K562 (cell line): ENCODE data around the gene DAD1. TPM values are rescaled to one million over a fixed set of nuclear protein-coding genes. Genes with fewer than 3 reads are reported as not detected.

ENCODE experiments used
- ATAC-seq: fragments of 200-7000 bp; cut with Tn5 transposase; 3 replicates; pipeline ENCODE4 v1.9.1; 2020; ENCODE audit warnings: moderate library complexity
- BruUV-seq: library from RNA; stranded (reverse); fragments of 400-500 nt; replicated peaks from 2 replicates; lab custom pipeline; 2021; lab: Mats Ljungman, UMichigan
- CTCF ChIA-PET: fragments of 300-600 bp; formaldehyde crosslinking; extraction: SDS; loops from one replicate; lab custom pipeline; 2021; ENCODE audit warnings: low intra/inter-chr PET ratio; lab: Yijun Ruan, JAX
- POLR2A ChIA-PET: fragments of 300-600, 350-650 bp; sonication (Branson Sonifier 250); formaldehyde crosslinking; extraction: SDS; loops from one replicate; lab custom pipeline; 2021; ENCODE audit warnings: antibody characterized with exemption, inconsistent platforms; lab: Yijun Ruan, JAX
- DNase-seq, 4 experiments: peaks; one replicate each; pipeline versions ENCODE4 v3.0.0 to v3.0.0-alpha.2; 2011 to 2018; ENCODE audit warnings: low spot score in 3 of 4, mixed read lengths in 3 of 4; ENCODE audit errors: extremely low read depth in 1 of 4
- FAIRE-seq: peaks from 2 replicates; lab custom pipeline; 2011; peaks lifted over from hg19 to GRCh38; lab: Jason Lieb, UNC
- H2AFZ ChIP-seq: 2 replicates; pipeline ENCODE4 v1.6.0; 2011; ENCODE audit warnings: low read depth, low read length, control low read depth, inconsistent platforms
- H3K27ac ChIP-seq: fragments of 200-600 bp; 3 replicates; pipeline ENCODE4 v1.8.0; 2011; ENCODE audit warnings: low read depth, mild to moderate bottlenecking, control low read depth, inconsistent platforms, low read length, moderate library complexity, mixed read lengths; ENCODE audit errors: extremely low read depth
- H3K27me3 ChIP-seq, 2 experiments: fragments of 300-600 bp in 1 of 2; 2 replicates in 1 of 2; 3 replicates in 1 of 2; pipeline versions ENCODE4 v1.6.0 to v1.8.0; 2011; ENCODE audit warnings: inconsistent platforms in 2 of 2, low read length in 2 of 2, mild to moderate bottlenecking in 1 of 2, mixed read lengths in 1 of 2, moderate library complexity in 1 of 2; ENCODE audit not compliant: control insufficient read depth in 2 of 2, insufficient read depth in 2 of 2
- H3K36me3 ChIP-seq: fragments of 300-600 bp; 3 replicates; pipeline ENCODE4 v1.8.0; 2011; ENCODE audit warnings: mild to moderate bottlenecking, low read length, inconsistent platforms; ENCODE audit not compliant: control insufficient read depth, insufficient read depth
- H3K4me1 ChIP-seq, 2 experiments: fragments of 200-600 bp in 1 of 2; replicated peaks in 1 of 2; 2 replicates in 1 of 2; 3 replicates in 1 of 2; pipeline versions ENCODE4 v1.5.1 to v1.8.0; 2011; ENCODE audit warnings: inconsistent platforms in 2 of 2, low read length in 2 of 2, mild to moderate bottlenecking in 1 of 2, mixed read lengths in 1 of 2, moderate library complexity in 1 of 2; ENCODE audit not compliant: control insufficient read depth in 2 of 2, insufficient read depth in 2 of 2
- H3K4me2 ChIP-seq: 2 replicates; pipeline ENCODE4 v1.6.1; 2011; ENCODE audit warnings: low read length, control low read depth, inconsistent platforms, mixed read lengths; ENCODE audit not compliant: insufficient read depth
- H3K4me3 ChIP-seq: fragments of 200-600 bp; sonication (generic), shearing (Covaris generic); 2 replicates; pipeline ENCODE4 v1.5.1; 2016; ENCODE audit warnings: control low read depth, inconsistent platforms
- H3K79me2 ChIP-seq: fragments of 200-600 bp; 3 replicates; pipeline ENCODE4 v1.8.0; 2011; ENCODE audit warnings: low read length, inconsistent platforms; ENCODE audit not compliant: control insufficient read depth, insufficient read depth
- H3K9ac ChIP-seq, 2 experiments: 2 replicates each; pipeline versions ENCODE4 v1.6.0 to v1.6.1; 2011; ENCODE audit warnings: low read depth in 2 of 2, low read length in 2 of 2, control low read depth in 1 of 2, inconsistent platforms in 1 of 2, mild to moderate bottlenecking in 1 of 2, mixed read lengths in 1 of 2; ENCODE audit not compliant: insufficient read depth in 1 of 2
- H3K9me1 ChIP-seq: one replicate; pipeline ENCODE4 v1.6.0; 2011; ENCODE audit warnings: inconsistent platforms, mild to moderate bottlenecking, low read length, moderate library complexity; ENCODE audit not compliant: control insufficient read depth, insufficient read depth
- H3K9me3 ChIP-seq: replicated peaks from 2 replicates; pipeline ENCODE4 v1.5.1; 2011; ENCODE audit warnings: low read depth, low read length, inconsistent platforms; ENCODE audit not compliant: control insufficient read depth, insufficient read depth
- H4K20me1 ChIP-seq: replicated peaks from 2 replicates; pipeline ENCODE4 v1.6.1; 2011; ENCODE audit warnings: low read length, inconsistent platforms, mixed read lengths; ENCODE audit not compliant: control insufficient read depth, insufficient read depth
- C11orf30 ChIP-seq: fragments of 450-650 bp; IDR thresholded peaks from 2 replicates; pipeline ENCODE4 v1.6.1; 2016; ENCODE audit warnings: low read depth, mild to moderate bottlenecking
- CHD4 ChIP-seq: fragments of 200-600 bp; sonication (generic); IDR thresholded peaks from 3 replicates; pipeline ENCODE4 v1.6.1; 2012; ENCODE audit warnings: low read depth, mild to moderate bottlenecking, mixed read lengths, low read length, inconsistent platforms; ENCODE audit not compliant: insufficient read depth, insufficient replicate concordance, poor library complexity, severe bottlenecking
- DMBX1 ChIP-seq: fragments of 250-450 bp; sonication (Bioruptor Pico); IDR thresholded peaks from 2 replicates; pipeline ENCODE4 v1.8.0; 2022; ENCODE audit warnings: inconsistent platforms, mild to moderate bottlenecking, moderate library complexity, borderline replicate concordance
- ELF1 ChIP-seq: fragments of 200-800 bp; sonication (Bioruptor generic); IDR thresholded peaks from 2 replicates; pipeline ENCODE4 v1.6.1; 2016; ENCODE audit warnings: missing genetic modification characterization, missing compliant biosample characterization
- GATA2 ChIP-seq: sonication (generic); formaldehyde crosslinking; IDR thresholded peaks from 2 replicates; pipeline ENCODE4 v1.4.0; 2020; ENCODE audit warnings: mild to moderate bottlenecking, missing genetic modification reagents
- HNRNPLL ChIP-seq: fragments of 200-400 bp; formaldehyde crosslinking; IDR thresholded peaks from 2 replicates; pipeline ENCODE4 v1.6.1; 2017; ENCODE audit warnings: low read length, low read depth, mild to moderate bottlenecking; ENCODE audit not compliant: poor library complexity, severe bottlenecking
- L3MBTL2 ChIP-seq: fragments of 450-650 bp; IDR thresholded peaks from 2 replicates; pipeline ENCODE4 v1.6.1; 2016; ENCODE audit warnings: mild to moderate bottlenecking, moderate library complexity
- NONO ChIP-seq, 2 experiments: fragments of 200-400 bp in 1 of 2; fragments of 450-650 bp in 1 of 2; formaldehyde crosslinking in 1 of 2; IDR thresholded peaks; 2 replicates each; pipeline ENCODE4 v1.6.1; 2017; ENCODE audit warnings: low read depth in 2 of 2, mild to moderate bottlenecking in 2 of 2, moderate library complexity in 2 of 2, low read length in 1 of 2
- WGBS: fragments of 100-300 bp; shearing (Covaris generic); methylation state at CpG from one replicate; pipeline ENCODE4 v1.1.6; 2016; ENCODE audit warnings: low coverage, mixed read lengths; ENCODE audit not compliant: insufficient coverage; ENCODE audit errors: missing lambda C conversion rate; 5-methylcytosine and 5-hydroxymethylcytosine counted together
- in situ Hi-C: fragments of 300-500 bp; cut with MboI; formaldehyde crosslinking; loops from 4 replicates; pipeline ENCODE4 v1.15.0; 2018; ENCODE audit warnings: inconsistent platforms, mixed read lengths
- intact Hi-C: fragments of 100-400 bp; cut with micrococcal nuclease; formaldehyde crosslinking; loops from 2 replicates; pipeline ENCODE4 v1.14.2; 2022
- polyA plus RNA-seq, 8 experiments: library from polyadenylated mRNA; depleted of rRNA in 4 of 8; stranded (reverse) in 5 of 8; unstranded in 3 of 8; fragments of >200 nt; fragmentation: Nextera tagmentation in 2 of 8; fragmentation: Illumina TruSeq in 1 of 8; extraction: Ambion mirVana in 2 of 8; extraction: Trizol in 1 of 8; gene quantifications; 2 replicates each; pipeline versions ENCODE4 v1.2.1 to v1.2.3, GENCODE V29; 2011 to 2014; ENCODE audit warnings: inconsistent platforms in 1 of 8, missing spikeins in 1 of 8
- total RNA-seq, 7 experiments: library from RNA; depleted of rRNA in 6 of 7; stranded (reverse); fragments of >200 nt in 6 of 7; fragmentation: Illumina TruSeq in 2 of 7; extraction: Trizol in 2 of 7; gene quantifications; 2 replicates each; pipeline versions ENCODE4 v1.2.1 to v1.2.3, GENCODE V29; 2011 to 2021; ENCODE audit warnings: low replicate concordance in 1 of 7
- TF ChIP-seq, protein P1 (sequence below): IDR thresholded peaks from 2 replicates; pipeline ENCODE4 v1.6.1; 2016; ENCODE audit warnings: missing genetic modification characterization, missing compliant biosample characterization

DAD1 gene
- total and polyA plus RNA-seq, 9 of the 15 experiments (the other 6 are each of a cell fraction or from before 2014, with no cell fraction given) = 104 to 617 (median 222) TPM

DNA sequence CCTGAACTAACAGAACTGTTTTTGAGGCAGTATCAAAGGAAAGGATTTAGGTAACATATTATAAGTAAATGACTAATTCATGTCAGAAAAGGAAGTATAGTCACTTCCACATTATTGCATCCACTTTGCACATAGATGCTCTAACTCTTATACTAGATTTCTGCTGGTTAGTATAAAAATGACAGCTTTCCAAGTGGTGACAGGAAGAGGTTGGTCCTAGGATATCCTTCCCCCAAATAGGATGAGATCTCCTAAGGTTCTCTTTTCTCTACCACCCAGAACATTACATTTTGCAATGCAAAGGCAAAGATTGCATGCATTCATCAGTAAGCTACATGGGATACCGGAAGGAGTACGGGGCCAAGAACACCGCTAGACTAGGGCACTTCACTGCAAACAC lies 15.2 kb downstream of the DAD1 start (continued):
- TF ChIP-seq HNRNPLL (no peak), NONO (IDR thresholded peaks at IDR 0.05; ENCODE audit: low read depth in 2 of 2, low read length in 1 of 2) (no peak), CHD4 (no peak), ELF1 (tag) (no peak), L3MBTL2 (no peak)
- TF ChIP-seq, protein P1, sequence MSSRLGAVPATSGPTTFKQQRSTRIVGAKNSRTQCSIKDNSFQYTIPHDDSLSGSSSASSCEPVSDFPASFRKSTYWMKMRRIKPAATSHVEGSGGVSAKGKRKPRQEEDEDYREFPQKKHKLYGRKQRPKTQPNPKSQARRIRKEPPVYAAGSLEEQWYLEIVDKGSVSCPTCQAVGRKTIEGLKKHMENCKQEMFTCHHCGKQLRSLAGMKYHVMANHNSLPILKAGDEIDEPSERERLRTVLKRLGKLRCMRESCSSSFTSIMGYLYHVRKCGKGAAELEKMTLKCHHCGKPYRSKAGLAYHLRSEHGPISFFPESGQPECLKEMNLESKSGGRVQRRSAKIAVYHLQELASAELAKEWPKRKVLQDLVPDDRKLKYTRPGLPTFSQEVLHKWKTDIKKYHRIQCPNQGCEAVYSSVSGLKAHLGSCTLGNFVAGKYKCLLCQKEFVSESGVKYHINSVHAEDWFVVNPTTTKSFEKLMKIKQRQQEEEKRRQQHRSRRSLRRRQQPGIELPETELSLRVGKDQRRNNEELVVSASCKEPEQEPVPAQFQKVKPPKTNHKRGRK (tag) = no peak

DNA sequence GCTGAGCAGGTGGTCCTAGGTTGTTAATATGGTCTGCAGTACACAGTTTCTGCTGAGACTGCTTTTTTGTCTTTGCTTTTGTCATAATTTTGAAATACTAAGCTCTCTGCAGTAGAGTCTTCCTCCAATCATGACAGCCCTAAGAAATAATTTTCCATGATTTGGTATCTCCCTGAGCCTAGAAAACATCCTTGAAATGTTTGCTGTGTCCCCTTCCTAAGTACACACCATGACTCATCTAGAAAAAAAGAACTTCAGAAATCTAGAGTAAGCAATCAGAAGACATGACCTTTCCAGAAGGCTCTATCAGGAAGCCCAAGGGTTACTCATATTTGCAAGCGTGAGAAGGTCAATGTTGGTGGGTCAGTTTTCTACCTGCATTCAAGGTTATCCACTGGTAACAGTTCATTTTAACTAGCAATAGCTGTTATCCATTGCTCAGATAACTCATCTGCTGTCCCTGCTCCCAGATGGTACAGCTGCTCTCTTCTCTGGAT lies 16.4 kb downstream of the DAD1 start:
- no peaks in the 10 kb centered on the region for H3K9me1 ChIP-seq
- DNase-seq (no peak), FAIRE-seq (no peak), ATAC-seq (no peak)
- intact Hi-C loops = no loop called here
- ChIA-PET CTCF (no interaction called here), POLR2A (interaction anchor here (0.7 kb wide), 1 partner anchor 18 kb away, joined by 3 read pairs; no protein-coding TSS in a partner anchor)
- TF ChIP-seq GATA2 (CRISPR knock-in tag) (no peak), DMBX1 (CRISPR knock-in tag) (no peak), C11orf30 (peak; percentile 22; the same call in 1 of the 2 replicates)
- no peaks in the 10 kb centered on the region for H3K4me1 ChIP-seq
- H3K9me3 ChIP-seq = no peaks in the 10 kb centered on the region
- in situ Hi-C loops = no loop called here
- H3K4me3 ChIP-seq = no peak overlapping the region
- peaks cover 33% of the 10 kb centered on the region for H3K79me2 ChIP-seq
- no peak overlapping the region for H2AFZ ChIP-seq
- no peaks in the 10 kb centered on the region for H3K27me3 ChIP-seq
- 71% methylated on average over 1 of the region's 1 CpG for WGBS
- H4K20me1 ChIP-seq = 0 out of 2 replicates have a peak, but pooled peaks cover 5% of the 10 kb centered on the region
- H3K4me2 ChIP-seq = no peak overlapping the region
- peaks cover 62% of the 10 kb centered on the region for H3K36me3 ChIP-seq
- H3K27ac ChIP-seq = no peak overlapping the region
- BruUV-seq = no TSS peak
- no peak overlapping the region for H3K9ac ChIP-seq
